Stimulated activated CD8-positive, alpha-beta memory T cell treated with anti-CD3 and anti-CD28 coated beads, Interleukin-7, amount 100 ng/mL, for 48 hours (primary cell): ENCODE measurements around the gene GRIK5.

Experiments
- DNase-seq, 2 donors: peaks; one replicate each; pipeline ENCODE4 v3.0.0-alpha.2; 2020; ENCODE audit warnings: low read depth in 1 of 2; ENCODE audit errors: extremely low read depth in 1 of 2

The GRIK5 gene

GRCh38 chr19:42078538-42079275 is 8.7 kb upstream of the GRIK5 start:
- no peak for DNase-seq

- DNase-seq: no peak
Measured at GRCh38 chr19:42078058-42078457, 8.1 kb upstream of the GRIK5 start.

GRCh38 chr19:42076380-42076944 is 6.5 kb upstream of the GRIK5 start:
- no peak for DNase-seq

DNA sequence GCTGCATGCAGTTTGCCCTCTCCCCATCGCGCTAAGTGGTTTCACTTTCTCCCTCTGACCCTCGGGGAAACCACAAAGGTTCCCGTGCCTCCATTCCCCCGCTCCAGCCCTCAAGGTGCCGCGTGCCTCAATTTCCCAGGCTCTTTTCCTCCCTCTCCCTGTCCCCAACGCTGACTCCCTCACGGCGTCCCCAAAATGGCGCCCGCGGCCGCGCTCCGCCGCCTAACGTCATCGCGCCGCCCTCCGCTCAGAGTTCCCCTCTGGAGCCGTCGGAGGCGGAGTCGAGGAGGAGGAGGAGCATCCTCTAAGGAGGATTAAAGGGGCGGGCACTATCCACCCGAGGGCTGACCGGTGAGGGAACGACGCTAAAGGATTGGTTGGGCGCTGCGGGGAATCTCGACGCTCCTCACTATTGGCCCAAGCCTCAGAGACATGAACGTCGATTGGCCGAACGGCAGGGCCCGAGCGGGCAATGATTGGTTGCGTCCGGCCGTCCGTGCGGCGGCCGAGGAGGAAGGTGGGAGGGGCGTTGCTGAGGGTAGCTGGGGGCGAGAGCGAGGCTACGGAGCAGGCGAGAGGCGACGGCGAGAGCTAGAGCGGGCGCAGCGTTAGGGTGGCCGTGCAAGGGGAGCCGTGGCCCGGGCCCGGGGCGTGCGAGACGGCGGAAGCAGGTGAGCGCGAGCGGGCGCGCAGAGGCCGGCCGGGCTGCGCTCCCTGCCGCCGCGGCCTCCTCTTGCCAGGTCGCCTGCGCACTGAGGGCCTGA is 5.8 kb upstream of the GRIK5 start, which contains the start of gene ZNF574:
TSS of gene ZNF574 (plus strand) at position 551 of the 764 bp plus-strand sequence. CDS start 2,441 bp downstream, outside the sequence.
- peak; percentile 91 to 98 for DNase-seq

- no peak for DNase-seq
Measured at GRCh38 chr19:42075364-42075615, 5.3 kb upstream of the GRIK5 start.

- no peak for DNase-seq
Measured at GRCh38 chr19:42074513-42075363, 4.7 kb upstream of the GRIK5 start.

- no peak for DNase-seq
Measured at GRCh38 chr19:42071247-42071646, 1.2 kb upstream of the GRIK5 start.

GRCh38 chr19:42068756-42069571 is 1.0 kb downstream of the GRIK5 start:
- no peak for DNase-seq

- DNase-seq: no peak
Measured at GRCh38 chr19:42068361-42068755, 1.6 kb downstream of the GRIK5 start.

- DNase-seq: no peak
Measured at GRCh38 chr19:42067315-42067888, 2.6 kb downstream of the GRIK5 start.

- no peak for DNase-seq
Measured at GRCh38 chr19:42066075-42066754, 3.8 kb downstream of the GRIK5 start.

DNA sequence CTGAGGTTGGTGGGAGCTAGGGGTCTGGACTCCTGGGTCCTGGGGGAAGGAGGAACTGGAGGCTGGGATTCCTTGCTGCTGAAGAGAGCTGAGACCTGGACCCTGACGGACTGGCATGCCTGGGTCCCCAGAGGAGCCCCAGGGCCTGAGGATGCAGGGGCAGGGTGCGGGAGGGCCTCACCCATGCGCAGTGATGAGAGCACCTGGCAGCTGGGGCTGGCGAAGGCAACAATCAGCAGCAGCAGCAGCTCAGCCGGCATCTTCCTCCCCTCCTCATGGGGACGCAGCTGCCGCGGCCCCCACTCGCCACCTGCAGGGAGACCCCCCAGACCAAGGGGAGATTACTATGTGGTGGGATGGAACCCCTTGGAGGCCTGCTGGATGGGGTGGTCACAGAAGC is 4.5 kb downstream of the GRIK5 start:
- no peak for DNase-seq

- no peak for DNase-seq
Measured at GRCh38 chr19:42065051-42065450, 5.0 kb downstream of the GRIK5 start.

DNA sequence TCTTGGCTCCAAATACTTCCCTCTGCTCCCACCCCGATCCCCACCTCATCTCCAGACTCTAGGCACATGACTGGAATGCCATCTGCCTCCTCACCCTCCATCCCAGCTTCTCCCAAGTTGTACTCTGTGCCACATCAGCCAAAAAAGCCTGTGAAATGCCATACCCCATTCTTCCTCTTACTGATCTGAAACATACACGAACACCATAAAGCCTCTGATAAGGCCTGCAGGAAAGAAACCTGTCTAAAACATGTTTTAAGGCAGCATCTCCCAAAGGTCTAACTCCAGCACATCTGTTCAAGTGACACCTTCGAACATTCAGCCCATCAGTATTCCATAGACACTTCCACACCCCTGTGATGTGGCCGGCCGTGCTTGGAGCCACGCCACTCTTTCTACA is 5.6 kb downstream of the GRIK5 start:
- no peak for DNase-seq

DNA sequence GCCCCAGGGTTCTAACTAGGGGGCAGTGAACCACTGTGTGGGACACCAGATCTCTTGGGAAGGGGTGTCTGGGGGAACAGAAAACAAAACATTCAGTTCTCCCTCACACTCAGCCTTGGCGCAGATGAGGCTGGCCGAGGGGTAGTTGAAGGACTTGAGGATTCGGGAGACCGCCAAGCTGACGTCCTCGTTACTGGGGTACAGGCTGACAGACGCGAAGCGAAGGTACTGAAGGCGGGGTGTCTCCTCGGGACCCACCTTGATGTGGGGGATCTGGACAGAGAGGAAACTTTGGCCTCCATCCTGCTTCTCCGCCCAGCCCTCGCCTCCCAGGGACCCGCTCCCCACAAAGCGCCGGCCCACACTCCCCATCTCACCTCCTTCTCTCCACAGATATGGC is 7.6 kb downstream of the GRIK5 start:
- DNase-seq: no peak

GRCh38 chr19:42060117-42060516 is 9.9 kb downstream of the GRIK5 start:
- no peak for DNase-seq

- no peak for DNase-seq
Measured at GRCh38 chr19:42059196-42059595, 10.8 kb downstream of the GRIK5 start.

DNA sequence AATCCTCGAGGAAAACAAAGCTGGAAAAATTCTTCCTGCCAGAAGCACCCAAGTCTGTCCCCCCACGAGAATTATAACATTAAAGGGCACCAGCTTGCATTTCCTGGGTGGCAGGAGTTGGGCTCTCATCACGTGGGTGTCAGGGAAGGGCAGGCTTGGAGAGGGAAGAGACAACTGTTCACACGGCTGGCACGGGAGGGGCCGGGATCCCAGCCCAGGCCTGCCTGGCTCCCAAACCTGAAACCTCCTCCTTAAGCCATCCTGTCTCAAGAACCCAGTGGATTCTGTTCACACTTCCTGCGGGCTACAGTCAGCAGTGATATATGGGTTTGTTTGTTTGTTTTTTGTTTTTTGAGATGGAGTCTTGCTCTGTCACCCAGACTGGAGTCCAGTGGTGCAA is 12.2 kb downstream of the GRIK5 start:
- DNase-seq: no peak

DNA sequence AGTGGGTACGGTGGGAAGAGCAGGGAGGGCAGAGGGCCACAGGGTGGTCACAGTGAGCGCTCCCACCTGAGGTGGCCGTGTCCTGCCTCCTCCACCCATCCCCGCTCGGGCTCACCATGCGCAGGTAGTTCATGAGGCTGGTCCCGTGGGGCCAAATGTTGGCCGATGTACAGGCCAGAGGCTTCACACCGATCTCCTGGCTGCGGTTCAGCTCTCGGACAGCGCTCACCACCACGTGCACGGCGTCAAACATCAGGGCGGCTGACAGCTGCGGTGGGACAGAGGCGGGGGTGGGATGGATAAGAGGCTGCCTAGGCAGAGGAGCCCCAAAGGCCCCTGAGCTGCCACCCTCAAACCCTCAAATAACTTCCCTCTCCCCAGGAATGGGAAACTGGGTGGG is 15.8 kb downstream of the GRIK5 start:
- no peak for DNase-seq
